ENCODE measurements around the gene TSC1.

GRCh38 chr9:132864277-132864676, 80.1 kb downstream of the TSC1 start:
- no peak for TF ChIP-seq POLR2AphosphoS5 (IDR thresholded peaks at IDR 0.05; ENCODE audit: low read length)
- TF ChIP-seq REST (IDR thresholded peaks at IDR 0.05; ENCODE audit: low read depth, low read length), result no peak
- TF ChIP-seq POLR2A (IDR thresholded peaks at IDR 0.05; ENCODE audit: low read depth, low read length), result no peak
- TF ChIP-seq EZH2 (IDR thresholded peaks at IDR 0.05; ENCODE audit: borderline replicate concordance, control insufficient read depth, low read depth, low read length), result no peak
- TF ChIP-seq HCFC1 (IDR thresholded peaks at IDR 0.05; ENCODE audit: low read length), result no peak
